GM19467 (cell line): Measurements from ENCODE around the gene ITGA11.

Source experiments
- ATAC-seq: cut with Tn5 transposase; IDR thresholded peaks from one replicate; pipeline ENCODE4 v1.9.1; 2021; ENCODE audit warnings: mild to moderate bottlenecking, moderate library complexity; ENCODE audit not compliant: unreplicated experiment

ITGA11 gene, protein sequence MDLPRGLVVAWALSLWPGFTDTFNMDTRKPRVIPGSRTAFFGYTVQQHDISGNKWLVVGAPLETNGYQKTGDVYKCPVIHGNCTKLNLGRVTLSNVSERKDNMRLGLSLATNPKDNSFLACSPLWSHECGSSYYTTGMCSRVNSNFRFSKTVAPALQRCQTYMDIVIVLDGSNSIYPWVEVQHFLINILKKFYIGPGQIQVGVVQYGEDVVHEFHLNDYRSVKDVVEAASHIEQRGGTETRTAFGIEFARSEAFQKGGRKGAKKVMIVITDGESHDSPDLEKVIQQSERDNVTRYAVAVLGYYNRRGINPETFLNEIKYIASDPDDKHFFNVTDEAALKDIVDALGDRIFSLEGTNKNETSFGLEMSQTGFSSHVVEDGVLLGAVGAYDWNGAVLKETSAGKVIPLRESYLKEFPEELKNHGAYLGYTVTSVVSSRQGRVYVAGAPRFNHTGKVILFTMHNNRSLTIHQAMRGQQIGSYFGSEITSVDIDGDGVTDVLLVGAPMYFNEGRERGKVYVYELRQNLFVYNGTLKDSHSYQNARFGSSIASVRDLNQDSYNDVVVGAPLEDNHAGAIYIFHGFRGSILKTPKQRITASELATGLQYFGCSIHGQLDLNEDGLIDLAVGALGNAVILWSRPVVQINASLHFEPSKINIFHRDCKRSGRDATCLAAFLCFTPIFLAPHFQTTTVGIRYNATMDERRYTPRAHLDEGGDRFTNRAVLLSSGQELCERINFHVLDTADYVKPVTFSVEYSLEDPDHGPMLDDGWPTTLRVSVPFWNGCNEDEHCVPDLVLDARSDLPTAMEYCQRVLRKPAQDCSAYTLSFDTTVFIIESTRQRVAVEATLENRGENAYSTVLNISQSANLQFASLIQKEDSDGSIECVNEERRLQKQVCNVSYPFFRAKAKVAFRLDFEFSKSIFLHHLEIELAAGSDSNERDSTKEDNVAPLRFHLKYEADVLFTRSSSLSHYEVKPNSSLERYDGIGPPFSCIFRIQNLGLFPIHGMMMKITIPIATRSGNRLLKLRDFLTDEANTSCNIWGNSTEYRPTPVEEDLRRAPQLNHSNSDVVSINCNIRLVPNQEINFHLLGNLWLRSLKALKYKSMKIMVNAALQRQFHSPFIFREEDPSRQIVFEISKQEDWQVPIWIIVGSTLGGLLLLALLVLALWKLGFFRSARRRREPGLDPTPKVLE

DNA sequence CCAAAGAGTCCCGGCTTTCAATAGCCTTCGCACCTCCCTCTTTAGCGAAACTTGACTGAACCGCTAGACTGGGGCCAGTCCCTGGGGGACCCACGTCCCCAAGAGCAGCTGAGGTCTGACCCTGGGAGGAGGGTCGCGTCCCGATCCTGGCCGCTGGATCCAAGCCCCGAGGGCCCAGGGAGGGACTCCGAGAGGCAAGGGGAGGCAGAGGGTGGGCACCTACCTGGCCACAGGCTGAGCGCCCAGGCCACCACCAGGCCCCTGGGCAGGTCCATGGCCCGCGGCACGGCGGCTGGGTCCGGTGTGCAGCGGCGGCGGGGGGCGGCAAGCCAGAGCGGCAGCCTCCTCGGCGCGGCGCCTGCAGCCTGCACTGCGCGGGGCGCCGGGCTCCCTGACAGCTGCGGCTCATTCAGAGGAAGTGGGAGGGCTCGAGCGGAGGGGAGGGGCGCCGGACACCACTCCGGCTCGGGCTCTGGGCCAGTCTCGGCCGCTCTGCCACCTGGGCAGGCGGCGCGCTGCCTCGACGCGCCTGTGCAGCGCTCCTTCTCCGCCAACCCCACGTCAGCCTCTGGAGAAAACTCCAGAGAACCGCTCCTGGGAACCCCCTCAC lies at the start of gene ITGA11:
ITGA11 (minus strand) TSS at position 372 of the 610 bp plus-strand sequence; CDS start at position 275, 97 bp downstream.
- ATAC-seq: no peak

DNA sequence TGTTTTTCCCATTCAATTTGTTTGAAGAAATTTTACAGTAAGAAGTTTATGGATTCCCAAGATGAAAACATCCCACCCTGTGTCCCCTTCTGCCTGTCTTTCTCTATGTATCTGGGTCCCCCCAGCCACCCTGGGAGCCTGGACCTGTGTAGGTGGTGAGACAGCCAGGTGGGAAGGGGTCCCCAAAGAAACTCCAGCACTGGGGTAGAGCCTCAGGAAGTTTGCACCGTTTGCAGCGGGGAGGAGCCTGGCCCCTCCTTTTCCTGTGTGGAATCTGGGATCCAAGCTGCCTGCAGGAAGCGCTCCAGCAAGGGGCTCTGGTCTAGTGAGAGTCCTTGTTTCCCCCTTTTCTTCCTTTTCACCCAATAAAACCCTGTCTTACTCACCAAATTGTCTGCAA lies 49.4 kb upstream of the ITGA11 start:
- no peak for ATAC-seq

DNA sequence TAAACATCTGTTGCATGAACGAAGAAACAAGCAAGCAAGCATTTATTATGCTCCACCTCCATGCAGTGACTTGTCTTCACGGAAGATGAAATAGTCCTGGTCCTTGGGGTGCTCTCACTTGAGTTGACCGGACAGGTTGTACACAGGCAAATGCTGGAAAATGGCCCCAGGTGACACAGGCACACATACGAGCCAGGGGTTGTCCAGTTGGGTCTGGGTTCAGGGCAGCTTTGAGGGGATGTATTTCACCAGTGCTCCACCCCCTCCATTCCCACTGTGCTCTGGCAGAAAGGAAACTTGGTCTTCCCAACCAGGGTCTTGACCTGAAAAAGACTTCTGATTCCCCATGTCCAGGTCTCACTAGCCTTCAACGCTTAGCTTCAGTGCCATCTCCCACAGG lies 48.3 kb upstream of the ITGA11 start:
- ATAC-seq: no peak

DNA sequence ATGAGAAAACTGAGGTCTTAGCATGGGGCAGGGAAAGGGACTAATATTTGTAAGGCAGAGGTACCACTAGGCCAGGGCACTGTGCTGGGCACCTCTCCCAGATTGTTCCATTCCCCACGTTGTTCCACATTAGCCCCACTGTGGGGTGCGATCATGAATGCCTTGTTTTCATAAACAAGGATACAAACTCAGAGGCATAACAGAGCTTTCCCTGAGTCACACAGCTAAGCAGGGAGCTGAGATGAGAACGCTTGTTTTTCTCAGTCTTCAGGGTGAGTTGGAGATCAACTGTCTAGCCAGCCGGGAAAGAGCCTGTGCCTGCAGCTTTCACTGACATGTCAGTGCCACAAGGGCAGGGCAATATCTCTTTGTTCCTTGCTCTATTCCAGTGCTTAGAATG lies 47.9 kb upstream of the ITGA11 start:
- no peak for ATAC-seq

DNA sequence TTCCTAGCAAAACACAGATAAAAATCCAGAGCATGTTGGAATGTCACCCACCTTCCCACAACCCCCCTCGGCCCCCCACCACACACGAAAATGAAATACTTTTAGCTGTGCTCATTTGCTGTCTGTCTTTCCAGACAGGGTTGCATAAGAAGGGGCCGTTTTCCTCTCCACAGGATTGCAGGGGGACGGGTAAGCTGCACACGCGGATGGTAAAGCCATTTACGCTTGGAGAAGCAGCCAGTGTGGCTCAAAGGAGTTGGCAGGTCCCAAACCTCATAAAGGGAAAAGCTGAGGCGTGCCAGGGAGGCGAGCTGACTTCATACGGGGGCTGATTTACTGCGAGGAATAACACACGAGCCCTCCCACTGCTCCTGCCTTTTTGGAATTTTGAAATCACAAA lies 47.4 kb upstream of the ITGA11 start:
- ATAC-seq: no peak

DNA sequence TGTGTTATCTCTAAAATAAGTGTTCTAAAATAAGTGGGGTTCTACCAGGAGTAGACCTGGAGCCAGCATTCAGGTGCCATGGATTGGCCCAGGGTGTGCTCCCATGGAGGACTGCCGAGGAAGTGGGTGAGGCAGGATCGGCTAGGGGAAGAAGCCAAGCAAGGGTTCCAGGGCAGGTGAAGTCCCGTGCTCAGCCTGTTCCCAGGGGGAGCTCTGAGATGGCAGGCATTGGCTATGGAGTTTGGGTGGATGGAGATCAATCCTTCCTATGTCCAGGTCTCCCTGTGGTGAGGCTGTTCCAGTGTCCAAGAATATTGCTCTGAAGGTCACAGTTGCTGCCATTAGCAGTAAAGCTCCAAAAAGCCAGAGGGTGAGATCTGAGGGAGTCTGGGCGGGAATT lies 46.9 kb upstream of the ITGA11 start:
- ATAC-seq: no peak

DNA sequence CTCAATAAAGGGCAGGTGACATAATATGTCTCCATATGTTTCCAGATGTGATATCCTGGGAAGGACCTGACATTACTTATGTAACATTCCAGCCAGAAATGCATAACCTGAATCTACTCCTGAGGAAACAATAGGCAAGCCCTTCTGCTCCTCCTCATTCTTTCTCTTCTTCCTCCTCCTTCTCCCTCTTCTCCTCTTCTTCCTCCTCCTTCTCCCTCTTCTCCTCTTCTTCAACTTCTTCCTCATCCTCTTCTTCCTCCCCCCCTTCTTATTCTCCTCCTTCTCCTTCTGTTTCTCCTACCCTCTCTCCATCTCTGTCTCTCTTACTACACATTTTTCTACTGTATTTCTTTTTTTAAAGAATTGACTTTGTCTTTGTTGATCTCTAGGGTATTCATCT lies 43.5 kb upstream of the ITGA11 start:
- ATAC-seq: no peak

DNA sequence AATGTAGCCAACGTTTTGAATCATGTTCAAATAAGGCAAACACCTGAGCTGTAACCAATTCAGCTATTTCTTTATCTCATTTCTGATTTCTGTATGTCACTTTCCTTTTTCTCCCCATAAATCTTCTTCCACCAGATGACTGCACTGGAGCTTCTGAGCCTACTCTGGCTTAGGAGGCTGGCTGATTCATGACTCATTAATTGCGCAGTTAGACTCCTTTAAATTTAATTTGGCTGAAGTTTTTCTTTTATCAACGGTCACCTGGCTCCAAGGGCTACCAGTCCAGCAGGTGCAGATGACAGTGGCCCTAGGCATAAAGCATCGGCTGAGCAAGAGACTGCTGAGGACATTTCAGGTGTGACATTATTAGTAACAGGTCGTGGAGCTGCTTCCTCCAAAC lies 39.6 kb upstream of the ITGA11 start:
- ATAC-seq: no peak

DNA sequence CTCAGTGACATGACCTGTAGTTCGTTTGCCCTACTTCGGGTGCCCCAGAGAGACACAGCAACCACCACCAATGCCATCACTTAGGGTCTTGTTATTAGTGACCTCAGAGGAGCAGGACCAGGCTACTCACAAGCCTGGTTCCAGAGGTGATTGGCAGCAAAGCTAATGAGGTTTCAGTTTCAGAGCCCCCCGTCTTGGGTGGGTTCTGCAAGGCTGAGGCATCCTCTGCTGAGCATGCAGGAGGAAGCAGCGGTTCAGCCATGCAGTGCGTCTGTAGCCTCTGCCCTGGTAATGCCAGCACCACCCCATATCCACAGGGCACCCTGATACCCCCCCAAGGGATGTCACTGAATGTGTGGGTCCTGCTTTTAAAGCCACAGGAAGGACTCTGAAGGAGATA lies 39.0 kb upstream of the ITGA11 start:
- no peak for ATAC-seq

DNA sequence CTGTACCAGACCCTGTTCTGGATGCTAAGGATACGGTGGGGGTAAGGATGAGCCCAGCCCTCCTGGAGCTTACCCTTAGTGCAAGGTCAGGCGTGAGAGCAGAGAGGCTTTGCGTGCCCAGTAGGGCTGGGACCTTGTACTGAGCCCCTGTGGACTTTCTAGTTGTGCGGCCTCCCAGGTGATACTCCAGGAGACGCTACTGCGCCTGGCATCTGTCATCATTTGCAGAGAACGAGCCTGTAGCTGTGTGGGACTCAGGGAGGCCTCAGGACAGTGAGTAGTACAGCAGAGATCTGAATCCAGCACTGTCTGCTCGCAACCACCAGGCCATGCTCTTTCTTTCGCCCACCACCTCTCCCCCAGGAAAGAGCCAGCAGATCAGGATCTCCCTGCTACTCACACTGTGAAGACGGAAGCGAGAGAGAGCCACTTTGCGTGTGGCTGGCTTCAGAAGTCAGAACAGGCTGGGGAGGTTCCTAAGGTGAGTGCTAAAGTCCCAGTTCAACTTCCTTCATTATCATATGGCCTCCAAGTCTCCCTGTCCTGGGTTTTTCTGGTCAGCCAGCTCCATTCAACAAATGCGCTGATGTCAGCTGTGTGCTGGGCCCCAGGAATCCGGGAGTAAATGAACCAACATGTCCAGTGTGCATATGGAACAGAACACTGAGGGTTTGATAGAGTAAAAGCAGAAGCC lies 38.2 kb upstream of the ITGA11 start:
- ATAC-seq: no peak

DNA sequence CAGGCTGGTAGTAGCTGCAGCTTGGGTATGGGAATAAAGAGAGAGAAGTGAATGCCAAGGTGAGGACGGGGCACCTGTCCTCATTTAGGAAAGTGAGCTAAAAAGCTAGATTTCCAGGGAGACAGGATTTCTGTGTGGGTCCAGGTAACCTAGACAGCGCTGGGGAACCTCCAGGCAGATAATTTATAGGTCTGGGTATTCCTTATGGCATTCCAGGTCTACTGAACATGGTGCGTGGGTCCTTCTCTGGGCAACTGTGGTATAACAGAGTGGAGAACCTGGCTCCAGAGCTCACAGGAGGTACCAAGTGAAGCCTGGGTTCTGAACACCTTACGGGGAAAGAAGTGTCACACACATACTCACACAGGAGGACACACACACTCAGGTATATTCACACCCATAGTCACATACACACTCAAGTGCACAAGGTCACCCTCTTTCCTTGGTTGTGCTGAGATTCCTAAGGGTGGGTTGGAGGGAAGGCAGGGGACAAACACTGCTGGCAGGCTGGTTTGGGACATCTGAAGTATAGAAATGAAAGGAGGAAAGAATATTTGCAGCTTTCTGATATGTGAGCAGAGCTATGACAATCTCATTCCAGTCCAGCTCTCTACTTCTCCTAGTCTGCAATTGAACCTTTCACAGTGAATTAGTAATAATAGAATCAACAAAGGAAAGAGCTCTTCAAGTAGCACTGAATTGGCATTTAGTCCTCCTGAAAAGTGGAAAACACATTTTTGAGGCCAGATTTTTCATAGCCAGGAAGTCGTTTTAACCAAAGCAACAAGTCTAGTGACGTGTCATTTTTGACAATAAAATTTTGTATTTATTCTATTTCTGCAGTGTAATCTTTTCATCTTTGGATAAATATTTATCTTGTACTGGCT lies 37.4 kb upstream of the ITGA11 start:
- ATAC-seq: no peak

DNA sequence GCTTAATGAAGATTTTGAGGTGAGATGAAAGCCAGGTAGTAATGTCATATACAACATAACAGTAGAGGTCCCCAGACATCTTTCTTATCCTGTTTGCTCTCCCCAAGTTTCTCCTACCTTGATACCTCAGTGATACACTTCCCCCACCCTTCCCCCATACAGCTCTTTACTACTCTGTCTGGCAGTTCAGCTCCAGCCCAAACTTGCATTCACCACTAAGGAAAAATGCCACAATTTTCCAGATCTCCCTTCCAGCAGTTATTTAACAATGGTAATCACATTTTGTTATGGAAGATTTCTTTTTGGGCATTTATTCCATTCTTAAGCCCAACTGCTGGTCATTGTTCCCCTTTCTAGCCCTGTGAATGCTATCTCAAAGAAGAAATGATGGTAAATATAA lies 34.9 kb upstream of the ITGA11 start:
- no peak for ATAC-seq

DNA sequence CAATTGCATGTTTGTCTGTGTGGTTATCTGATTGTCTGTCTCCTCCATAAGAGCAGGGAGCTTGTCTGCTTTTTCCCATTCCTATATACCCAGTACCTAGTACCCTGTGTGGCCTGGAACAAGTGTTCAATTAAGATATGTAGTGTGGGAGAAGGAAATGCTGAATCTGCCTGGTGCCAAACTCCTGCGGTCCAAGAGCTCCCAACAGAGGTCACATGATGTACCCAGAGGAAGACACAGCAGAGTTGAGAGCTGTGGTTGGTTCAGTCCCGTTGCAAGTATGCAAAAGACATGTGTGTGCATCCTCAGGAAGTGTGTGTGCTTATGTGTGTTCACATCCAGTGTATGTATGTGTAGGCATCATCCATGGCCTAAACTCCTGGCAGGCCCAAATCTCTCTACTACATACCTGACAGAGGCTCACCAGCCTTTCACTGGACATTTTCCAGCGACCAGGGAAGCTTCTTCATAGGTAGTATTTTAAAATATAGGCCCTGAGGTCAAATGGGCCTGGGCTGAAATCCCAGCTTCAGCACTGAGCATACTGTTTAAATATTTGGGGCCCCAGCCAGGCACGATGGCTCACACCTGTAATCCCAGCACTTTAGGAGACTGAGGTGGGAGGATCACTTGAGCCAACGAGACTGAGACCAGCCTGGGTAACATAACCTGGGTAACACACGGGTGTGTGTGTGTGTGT lies 34.0 kb upstream of the ITGA11 start:
- ATAC-seq: no peak

DNA sequence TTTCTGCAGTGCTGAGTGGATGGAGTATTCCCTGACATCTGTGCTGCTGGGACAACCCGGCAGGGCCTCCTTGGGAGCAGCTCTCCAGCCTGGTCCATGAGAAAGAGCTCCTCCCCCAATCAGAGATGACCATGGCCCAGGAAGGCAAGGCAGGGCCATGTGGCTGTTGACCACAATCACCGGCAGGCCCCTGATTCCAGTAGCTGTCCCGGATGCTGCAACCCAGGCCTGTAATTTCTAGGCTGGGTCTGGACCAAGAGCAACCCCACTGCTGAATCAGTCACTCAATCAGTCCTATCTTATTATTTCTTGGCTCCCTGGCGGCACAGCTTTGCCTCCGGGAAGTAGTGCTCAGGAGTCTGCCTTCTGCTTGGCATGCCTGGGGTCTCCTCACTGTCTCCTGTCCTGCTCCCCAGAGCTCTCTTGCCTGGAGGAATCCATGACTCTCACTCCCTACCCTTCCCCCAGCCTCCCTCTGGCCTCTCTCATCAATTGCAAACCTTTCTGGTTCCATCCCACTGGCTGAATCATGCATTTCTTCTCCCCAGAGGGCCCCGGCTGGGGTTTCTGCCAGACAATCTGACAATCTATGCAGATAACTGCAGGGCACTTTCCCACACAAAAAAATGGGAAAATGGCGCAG lies 32.6 kb upstream of the ITGA11 start:
- ATAC-seq: no peak

DNA sequence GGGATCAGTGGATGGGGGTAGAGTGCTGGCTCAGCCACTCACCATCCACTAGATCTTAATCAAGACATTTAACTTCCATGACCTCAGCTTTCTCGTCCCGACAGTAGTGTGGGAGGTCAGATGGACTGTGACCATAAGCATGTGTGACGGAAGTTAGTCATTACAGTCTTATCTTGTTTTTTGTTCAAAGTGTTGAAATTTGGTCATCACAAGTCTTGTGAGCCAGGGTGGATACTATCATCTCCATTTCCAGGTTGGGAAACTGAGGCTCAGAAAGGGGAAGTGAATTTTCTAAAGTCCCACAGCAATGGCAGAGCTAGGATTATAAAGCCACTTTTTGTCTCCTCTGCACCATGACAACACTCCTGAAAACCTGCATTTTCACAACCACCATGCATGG lies 32.0 kb upstream of the ITGA11 start:
- no peak for ATAC-seq

DNA sequence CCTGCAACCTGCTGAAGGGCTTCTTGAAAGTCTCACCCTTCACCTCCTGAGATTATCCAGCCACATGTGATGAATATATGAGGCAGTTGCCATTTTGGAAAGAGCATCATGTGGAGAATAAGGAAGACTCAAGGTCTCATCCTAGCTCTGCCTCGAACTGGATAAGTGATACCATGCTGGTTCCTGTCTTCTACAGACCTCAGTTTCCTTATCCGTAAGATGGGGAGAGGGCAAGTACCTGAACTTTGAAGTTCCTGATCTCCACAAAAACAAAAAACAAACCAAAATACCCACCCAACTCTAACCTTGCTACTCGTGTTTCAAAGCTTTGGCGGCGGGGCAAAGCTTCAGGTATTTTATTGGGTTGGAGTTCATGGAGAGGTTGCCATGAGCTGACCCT lies 31.5 kb upstream of the ITGA11 start:
- no peak for ATAC-seq

DNA sequence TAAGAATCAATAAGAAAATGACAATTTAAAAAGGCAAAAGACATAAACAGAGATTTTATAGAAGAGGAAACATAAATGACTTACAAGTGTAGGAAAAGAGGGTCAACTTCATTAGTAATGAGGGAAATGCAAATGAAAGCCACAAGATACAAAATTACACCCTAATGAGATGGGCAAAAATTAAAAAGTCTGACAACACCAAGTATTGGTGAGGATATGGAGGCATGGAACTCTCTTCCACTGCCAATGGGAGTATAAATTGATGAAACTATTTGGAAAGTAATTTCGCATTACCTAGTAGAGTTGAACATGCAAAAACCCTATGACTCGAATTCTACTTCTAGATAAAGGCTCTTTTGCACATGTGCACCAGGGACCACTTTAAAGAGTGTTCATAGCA lies 28.2 kb upstream of the ITGA11 start:
- ATAC-seq: no peak

DNA sequence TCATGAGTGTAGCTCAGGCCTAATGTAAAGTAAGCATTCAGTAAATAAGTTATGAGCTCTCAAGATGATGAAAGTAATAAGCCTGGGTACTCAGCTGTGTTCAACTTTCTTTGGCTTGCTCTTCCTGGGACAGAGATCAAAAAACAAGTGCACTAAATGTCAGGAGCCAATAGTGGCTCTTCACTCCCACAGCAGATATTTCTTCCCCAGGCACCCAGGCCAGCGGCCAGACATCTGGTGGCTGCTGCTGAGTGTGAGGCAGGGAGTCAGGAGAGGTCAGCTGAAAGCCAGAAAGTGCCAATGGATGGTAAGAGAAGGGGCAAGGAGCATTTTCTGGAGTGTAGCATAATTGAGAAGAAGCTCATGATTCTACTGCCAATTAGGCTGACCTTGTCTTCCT lies 18.2 kb upstream of the ITGA11 start:
- no peak for ATAC-seq
